B cell (primary cell): Measurements from ENCODE around the gene POM121L2.

ENCODE experiments used
- CTCF ChIP-seq: fragments of 200-600 bp; IDR thresholded peaks from one replicate; pipeline ENCODE4 v1.8.0; 2022; ENCODE audit warnings: antibody characterized with exemption, mild to moderate bottlenecking
- EZH2 ChIP-seq: IDR thresholded peaks from 2 replicates; pipeline ENCODE4 v1.6.1; 2012; ENCODE audit warnings: borderline replicate concordance, low read depth, mild to moderate bottlenecking, moderate library complexity, low read length; ENCODE audit not compliant: insufficient read depth, poor library complexity, severe bottlenecking

GRCh38 chr6:27332692-27333641 is 20.9 kb upstream of the POM121L2 start:
- TF ChIP-seq CTCF (no peak), EZH2 (no peak)
